HEK293 (cell line): ENCODE data around the gene ICAM1.

ENCODE experiments used
- CTCF ChIA-PET: fragments of 350-600 bp; formaldehyde crosslinking; extraction: SDS; loops from one replicate; lab custom pipeline; 2021; ENCODE audit warnings: antibody characterized with exemption; lab: Yijun Ruan, JAX
- POLR2A ChIA-PET: fragments of 300-600 bp; formaldehyde crosslinking; extraction: SDS; loops from one replicate; lab custom pipeline; 2020; ENCODE audit warnings: antibody characterized with exemption, inconsistent platforms; lab: Yijun Ruan, JAX
- H3K27ac ChIP-seq: fragments of 200-500 bp; sonication (Bioruptor generic); 2 replicates; pipeline ENCODE4 v1.5.1; 2014; ENCODE audit warnings: low read depth, low read length, control low read depth, inconsistent platforms; ENCODE audit errors: extremely low read depth
- H3K36me3 ChIP-seq, 2 experiments: fragments of 200-500 bp in 1 of 2; sonication (Bioruptor generic) in 1 of 2; 1 replicate in 1 of 2; 2 replicates in 1 of 2; pipeline ENCODE4 v1.5.1; 2014 to 2017; ENCODE audit warnings: inconsistent platforms in 2 of 2, low read length in 2 of 2; ENCODE audit not compliant: control insufficient read depth in 2 of 2, insufficient read depth in 1 of 2
- H3K4me1 ChIP-seq: fragments of 200-500 bp; sonication (Bioruptor generic); 2 replicates; pipeline ENCODE4 v1.5.1; 2014; ENCODE audit warnings: mild to moderate bottlenecking, low read length, inconsistent platforms; ENCODE audit not compliant: control insufficient read depth, insufficient read depth
- H3K4me3 ChIP-seq: 2 replicates; pipeline ENCODE4 v1.5.1; 2011; ENCODE audit warnings: low read depth, mild to moderate bottlenecking, control low read depth, low read length, moderate library complexity
- H3K9me3 ChIP-seq: fragments of 200-500 bp; sonication (Bioruptor generic); 2 replicates; pipeline ENCODE4 v1.5.1; 2014; ENCODE audit warnings: low read depth, low read length, inconsistent platforms; ENCODE audit not compliant: control insufficient read depth, insufficient read depth
- GLIS2 ChIP-seq: fragments of 450-650 bp; formaldehyde crosslinking; IDR thresholded peaks from 2 replicates; pipeline ENCODE4 v1.5.1; 2016; ENCODE audit warnings: missing biosample characterization, missing genetic modification characterization
- KLF1 ChIP-seq: fragments of 450-650 bp; formaldehyde crosslinking; IDR thresholded peaks from 2 replicates; pipeline ENCODE4 v1.5.1; 2016; ENCODE audit warnings: missing biosample characterization, missing genetic modification characterization
- KLF17 ChIP-seq: fragments of 450-650 bp; formaldehyde crosslinking; IDR thresholded peaks from 2 replicates; pipeline ENCODE4 v1.5.1; 2016; ENCODE audit warnings: missing biosample characterization, missing genetic modification characterization
- KLF8 ChIP-seq: fragments of 450-650 bp; formaldehyde crosslinking; IDR thresholded peaks from 2 replicates; pipeline ENCODE4 v1.5.1; 2016; ENCODE audit warnings: missing biosample characterization, missing genetic modification characterization
- ZBTB20 ChIP-seq: fragments of 450-650 bp; formaldehyde crosslinking; IDR thresholded peaks from 2 replicates; pipeline ENCODE4 v1.5.1; 2016; ENCODE audit warnings: missing biosample characterization, missing genetic modification characterization
- ZBTB26 ChIP-seq: fragments of 450-650 bp; formaldehyde crosslinking; optimal IDR thresholded peaks from 2 replicates; pipeline ENCODE3; 2016; ENCODE audit warnings: missing biosample characterization, mild to moderate bottlenecking, missing genetic modification characterization
- ZBTB8A ChIP-seq: fragments of 450-650 bp; formaldehyde crosslinking; IDR thresholded peaks from 2 replicates; pipeline ENCODE4 v1.5.1; 2016; ENCODE audit warnings: missing biosample characterization, missing genetic modification characterization
- ZFHX2 ChIP-seq: fragments of 450-650 bp; formaldehyde crosslinking; conservative IDR thresholded peaks from 2 replicates; pipeline ENCODE4 v1.5.1; 2016; ENCODE audit warnings: missing biosample characterization, missing genetic modification characterization
- ZNF132 ChIP-seq: fragments of 450-650 bp; formaldehyde crosslinking; IDR thresholded peaks from 2 replicates; pipeline ENCODE4 v1.5.1; 2017; ENCODE audit warnings: missing biosample characterization, missing genetic modification characterization, borderline replicate concordance
- ZNF292 ChIP-seq: fragments of 450-650 bp; formaldehyde crosslinking; IDR thresholded peaks from 2 replicates; pipeline ENCODE4 v1.5.1; 2016; ENCODE audit warnings: low read depth, missing biosample characterization, missing genetic modification characterization, borderline replicate concordance
- ZNF302 ChIP-seq: fragments of 450-650 bp; formaldehyde crosslinking; IDR thresholded peaks from 2 replicates; pipeline ENCODE4 v1.5.1; 2016; ENCODE audit warnings: missing biosample characterization, missing genetic modification characterization, low read depth
- ZNF449 ChIP-seq: fragments of 450-650 bp; formaldehyde crosslinking; IDR thresholded peaks from 2 replicates; pipeline ENCODE4 v1.5.1; 2017; ENCODE audit warnings: missing biosample characterization, mild to moderate bottlenecking, missing genetic modification characterization, moderate library complexity
- ZNF544 ChIP-seq: fragments of 450-650 bp; formaldehyde crosslinking; IDR thresholded peaks from 2 replicates; pipeline ENCODE4 v1.5.0; 2017; ENCODE audit warnings: missing biosample characterization, missing genetic modification characterization
- ZNF549 ChIP-seq: fragments of 450-650 bp; IDR thresholded peaks from 2 replicates; pipeline ENCODE4 v1.5.1; 2018; ENCODE audit warnings: missing biosample characterization, missing genetic modification characterization, mild to moderate bottlenecking, inconsistent platforms, moderate library complexity
- ZNF626 ChIP-seq: fragments of 450-650 bp; sonication (Bioruptor Pico); formaldehyde crosslinking; IDR thresholded peaks from 2 replicates; pipeline ENCODE4 v1.5.1; 2018; ENCODE audit warnings: missing biosample characterization, missing genetic modification characterization, inconsistent platforms
- ZNF639 ChIP-seq: fragments of 450-650 bp; formaldehyde crosslinking; IDR thresholded peaks from 2 replicates; pipeline ENCODE4 v1.5.1; 2016; ENCODE audit warnings: missing biosample characterization, missing genetic modification characterization
- ZNF785 ChIP-seq: fragments of 450-650 bp; formaldehyde crosslinking; IDR thresholded peaks from 2 replicates; pipeline ENCODE4 v1.5.1; 2016; ENCODE audit warnings: missing biosample characterization, missing genetic modification characterization
- ZSCAN4 ChIP-seq: fragments of 450-650 bp; formaldehyde crosslinking; IDR thresholded peaks from 2 replicates; pipeline ENCODE4 v1.5.1; 2017; ENCODE audit warnings: missing biosample characterization, missing genetic modification characterization
- ZXDB ChIP-seq: fragments of 450-650 bp; formaldehyde crosslinking; IDR thresholded peaks from 2 replicates; pipeline ENCODE4 v1.5.1; 2016; ENCODE audit warnings: missing biosample characterization, missing genetic modification characterization

ICAM1 gene

GRCh38 chr19:10321874-10322835, 51.2 kb downstream of the ICAM1 start:
- no peaks in the 10 kb centered on the region for H3K9me3 ChIP-seq
- ChIA-PET CTCF (no interaction called here), POLR2A (interaction anchor here (0.9 to 3.6 kb wide), 3 partner anchors 9 to 11 kb away, joined by 3 to 17 read pairs (median 5); partner anchors contain the start of gene RAVER1)
- H3K36me3 ChIP-seq: peaks cover 44 to 94% of the 10 kb centered on the region in 2 experiments; a peak in 2 of 3 replicates
- H3K4me1 ChIP-seq: no peaks in the 10 kb centered on the region
- no peak overlapping the region for H3K4me3 ChIP-seq
- TF ChIP-seq KLF8 (tag by site-specific recombination): peak; percentile 56; the same call in 1 of the 2 replicates
- TF ChIP-seq ZNF639 (tag by site-specific recombination): peak; percentile 19; the same call in 1 of the 2 replicates
- peak; percentile 41 for TF ChIP-seq GLIS2 (tag by site-specific recombination)
- TF ChIP-seq ZBTB8A (tag by site-specific recombination): peak; percentile 64
- no peak for TF ChIP-seq ZNF449 (tag by site-specific recombination)
- no peak for TF ChIP-seq ZNF544
- no peak for TF ChIP-seq ZNF132 (tag by site-specific recombination)
- peak; percentile 66; the same call in 1 of the 2 replicates for TF ChIP-seq KLF1 (tag by site-specific recombination)
- TF ChIP-seq ZXDB (tag by site-specific recombination): no peak
- TF ChIP-seq ZSCAN4 (tag by site-specific recombination): peak; percentile 90
- TF ChIP-seq ZNF302: no peak
- no peak overlapping the region for H3K27ac ChIP-seq

GRCh38 chr19:10325732-10326131, 54.8 kb downstream of the ICAM1 start:
- no peak overlapping the region for H3K4me3 ChIP-seq
- H3K36me3 ChIP-seq: peaks cover 43 to 98% of the 10 kb centered on the region in 2 experiments; a peak in 2 of 3 replicates
- TF ChIP-seq ZNF626 (tag by site-specific recombination): no peak
- H3K9me3 ChIP-seq: no peaks in the 10 kb centered on the region
- H3K4me1 ChIP-seq: no peaks in the 10 kb centered on the region
- ChIA-PET CTCF (interaction anchor here (0.7 to 1.0 kb wide), 2 partner anchors 10 to 115 kb away, joined by 4 read pairs; no protein-coding TSS in a partner anchor), POLR2A (interaction anchor here (1.0 to 3.6 kb wide), 3 partner anchors 8 to 55 kb away, joined by 3 to 17 read pairs (median 6); partner anchors contain the start of genes ICAM5, RAVER1 and TYK2)
- H3K27ac ChIP-seq: no peak overlapping the region

- H3K9me3 ChIP-seq: no peaks in the 10 kb centered on the region
- CTCF ChIA-PET: interaction anchor here (1.0 to 1.1 kb wide), 2 partner anchors 22 to 61 kb away, joined by 3 read pairs; no protein-coding TSS in a partner anchor
- TF ChIP-seq KLF17 (tag by site-specific recombination) (no peak), ZNF549 (tag by site-specific recombination) (no peak), ZBTB26 (tag by site-specific recombination) (no peak), ZNF292 (tag by site-specific recombination) (no peak), ZNF785 (tag by site-specific recombination) (no peak), ZBTB20 (tag by site-specific recombination) (no peak), ZFHX2 (tag by site-specific recombination) (no peak)
- peaks cover 43 to 90% of the 10 kb centered on the region in 2 experiments; a peak in 2 of 3 replicates for H3K36me3 ChIP-seq
- no peaks in the 10 kb centered on the region for H3K4me1 ChIP-seq
- no peak overlapping the region for H3K27ac ChIP-seq
- POLR2A ChIA-PET: interaction anchor here (0.7 kb wide), 1 partner anchor 569 kb away, joined by 3 read pairs; no protein-coding TSS in a partner anchor
- H3K4me3 ChIP-seq: no peak overlapping the region
Observed at GRCh38 chr19:10327793-10328192, 56.9 kb downstream of the ICAM1 start.
